AML-193 (cell line): ENCODE data around the gene BRICD5.

Experiments
- DNase-seq, 2 experiments: peaks; one replicate each; lab custom pipeline; 2025; lab: John Stamatoyannopoulos, UW

Gene BRICD5

GRCh38 chr16:2180962-2181923 lies 29.4 kb downstream of the BRICD5 start:
- DNase-seq = no peak

- DNase-seq = no peak
Observed at GRCh38 chr16:2180461-2180860, 30.2 kb downstream of the BRICD5 start.

GRCh38 chr16:2179576-2179975 lies 31.1 kb downstream of the BRICD5 start:
- no peak for DNase-seq

DNA sequence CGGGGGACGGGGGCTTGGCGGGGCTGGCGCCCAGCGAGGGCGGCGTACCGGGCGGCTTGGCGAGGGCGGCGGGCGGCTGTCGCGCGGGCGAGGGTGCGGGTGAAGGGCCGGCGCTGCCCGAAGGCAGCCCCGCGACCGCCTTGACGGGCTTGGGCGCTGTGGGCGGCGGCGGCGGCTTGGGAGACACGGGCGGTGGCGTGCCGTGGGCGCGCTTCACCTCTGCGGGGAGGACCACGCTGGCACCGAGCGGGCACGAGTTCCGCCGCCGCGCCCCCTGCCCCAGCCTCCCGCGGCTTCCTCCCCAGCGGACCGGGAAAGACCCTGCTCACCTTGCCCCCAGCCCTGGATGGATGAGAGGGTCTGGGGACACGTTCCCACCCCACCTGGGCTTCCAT lies 31.6 kb downstream of the BRICD5 start:
- DNase-seq = no peak

GRCh38 chr16:2178321-2179106 lies 32.1 kb downstream of the BRICD5 start:
- DNase-seq = no peak

- DNase-seq = no peak
Observed at GRCh38 chr16:2177561-2177960, 33.1 kb downstream of the BRICD5 start.

GRCh38 chr16:2177101-2177500 lies 33.6 kb downstream of the BRICD5 start:
- no peak for DNase-seq

GRCh38 chr16:2176047-2176446 lies 34.6 kb downstream of the BRICD5 start:
- no peak for DNase-seq

- no peak for DNase-seq
Observed at GRCh38 chr16:2175454-2175853, 35.2 kb downstream of the BRICD5 start.

DNA sequence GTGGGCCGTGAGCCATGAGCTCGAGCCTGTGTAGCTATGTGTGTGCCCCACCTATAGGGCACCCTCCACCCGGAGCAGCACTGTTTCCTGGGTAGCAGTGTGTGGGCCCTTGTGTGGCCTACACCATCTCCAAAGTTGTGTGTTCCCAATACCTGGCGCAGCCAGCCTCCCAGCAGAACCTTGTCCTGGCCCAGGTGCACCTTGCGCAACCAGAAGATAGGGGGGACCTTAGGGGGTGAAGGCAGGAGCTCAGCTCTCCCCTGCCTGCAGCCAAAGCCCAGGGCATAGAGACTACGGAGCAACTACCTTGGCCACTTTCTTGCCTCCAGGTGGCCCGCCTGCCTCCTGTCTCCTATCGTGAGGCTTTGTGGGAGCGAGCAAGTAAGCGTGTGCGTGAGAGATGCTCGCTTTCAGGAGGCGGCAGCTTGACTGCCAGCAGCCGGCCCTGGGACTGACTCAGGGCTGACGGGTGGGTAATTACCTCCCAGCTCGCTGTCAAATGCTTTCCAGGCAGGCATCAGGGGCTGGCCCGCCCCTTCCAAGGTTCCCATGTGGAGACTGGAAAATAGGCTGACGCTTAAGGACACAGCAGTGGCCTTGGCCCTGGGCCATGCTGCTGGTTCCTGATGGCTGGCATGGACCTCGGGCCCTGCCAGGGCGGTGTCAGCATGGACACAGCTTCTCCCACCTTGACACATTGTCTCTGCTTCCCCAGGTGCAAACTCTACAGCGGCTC lies 36.1 kb downstream of the BRICD5 start:
- no peak for DNase-seq

GRCh38 chr16:2173916-2174315 lies 36.7 kb downstream of the BRICD5 start:
- DNase-seq = no peak

DNA sequence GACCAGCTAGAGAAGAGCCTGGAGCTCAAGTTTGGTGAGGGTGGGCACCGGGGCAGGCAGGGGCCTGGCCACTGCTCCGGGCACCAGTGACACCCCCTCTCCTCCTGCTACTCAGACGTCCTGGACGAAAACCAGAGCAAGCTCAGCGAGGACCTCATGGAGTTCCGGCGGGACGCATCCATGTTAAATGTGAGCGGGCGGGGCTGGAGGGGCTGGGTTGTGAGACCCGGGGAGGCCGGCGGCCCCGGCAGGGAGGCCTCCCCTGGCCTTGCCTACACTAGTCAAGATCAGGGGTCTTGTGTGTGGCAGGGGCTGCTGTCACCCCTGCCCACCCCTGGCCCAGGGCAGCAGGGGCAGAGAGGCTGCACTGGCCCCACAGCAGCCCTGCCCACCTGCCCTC lies 37.3 kb downstream of the BRICD5 start:
- DNase-seq = no peak

DNA sequence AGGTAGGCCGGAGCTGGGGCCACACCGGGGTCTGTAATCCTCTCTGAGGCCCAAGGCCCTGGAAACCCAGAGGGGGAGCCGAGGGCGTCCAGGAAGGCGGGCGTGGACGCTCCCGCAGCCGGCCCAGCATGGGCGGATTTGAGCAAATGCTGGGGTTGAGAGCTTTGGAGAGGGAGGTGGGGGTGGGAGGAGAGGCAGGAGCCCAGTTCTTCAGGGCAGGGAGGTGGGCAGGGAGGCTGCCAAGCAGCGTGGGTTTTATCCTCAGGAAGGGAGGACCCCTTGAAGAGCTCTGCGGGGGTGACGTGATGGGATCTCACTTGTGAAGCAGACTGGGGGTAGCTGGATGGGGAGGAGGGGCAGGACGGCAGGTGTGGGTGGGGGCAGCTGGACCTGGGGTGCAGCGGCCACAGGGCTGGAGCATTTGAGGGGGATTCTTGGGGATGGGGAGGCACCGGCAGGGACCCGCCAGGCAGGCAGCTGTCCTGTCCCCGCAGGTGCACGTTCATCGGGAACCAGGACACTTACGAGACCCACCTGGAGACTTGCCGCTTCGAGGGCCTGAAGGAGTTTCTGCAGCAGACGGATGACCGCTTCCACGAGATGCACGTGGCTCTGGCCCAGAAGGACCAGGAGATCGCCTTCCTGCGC lies 37.9 kb downstream of the BRICD5 start:
- no peak for DNase-seq

DNA sequence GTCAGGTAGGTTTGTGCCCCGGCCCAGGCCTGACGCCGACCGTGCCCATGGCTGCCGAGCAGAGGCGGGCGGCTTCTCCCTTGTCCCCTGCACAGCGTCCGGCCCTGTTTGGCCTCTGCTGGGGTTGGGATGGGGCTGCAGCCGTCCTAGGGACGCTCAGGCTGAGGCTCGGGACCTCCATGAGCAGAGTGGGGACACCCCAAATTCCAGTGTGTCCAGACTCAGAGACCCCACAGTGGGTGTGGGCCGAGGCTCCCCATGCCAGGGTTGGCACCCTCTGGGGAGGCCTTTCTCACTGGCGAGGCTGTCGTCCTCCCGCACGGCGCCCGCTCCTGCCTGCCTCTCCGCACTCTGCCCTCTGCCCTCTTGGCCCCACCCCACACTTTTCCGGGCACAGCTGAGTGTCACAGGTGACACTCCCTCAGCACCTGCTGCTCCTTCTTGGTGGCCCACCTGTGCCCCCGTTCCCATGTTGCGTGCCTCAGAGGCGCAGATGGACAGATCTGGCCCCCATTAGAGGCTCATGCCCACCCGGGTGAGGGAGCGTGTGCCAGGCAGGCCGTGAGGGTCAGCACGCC lies 39.0 kb downstream of the BRICD5 start:
- DNase-seq = no peak

DNA sequence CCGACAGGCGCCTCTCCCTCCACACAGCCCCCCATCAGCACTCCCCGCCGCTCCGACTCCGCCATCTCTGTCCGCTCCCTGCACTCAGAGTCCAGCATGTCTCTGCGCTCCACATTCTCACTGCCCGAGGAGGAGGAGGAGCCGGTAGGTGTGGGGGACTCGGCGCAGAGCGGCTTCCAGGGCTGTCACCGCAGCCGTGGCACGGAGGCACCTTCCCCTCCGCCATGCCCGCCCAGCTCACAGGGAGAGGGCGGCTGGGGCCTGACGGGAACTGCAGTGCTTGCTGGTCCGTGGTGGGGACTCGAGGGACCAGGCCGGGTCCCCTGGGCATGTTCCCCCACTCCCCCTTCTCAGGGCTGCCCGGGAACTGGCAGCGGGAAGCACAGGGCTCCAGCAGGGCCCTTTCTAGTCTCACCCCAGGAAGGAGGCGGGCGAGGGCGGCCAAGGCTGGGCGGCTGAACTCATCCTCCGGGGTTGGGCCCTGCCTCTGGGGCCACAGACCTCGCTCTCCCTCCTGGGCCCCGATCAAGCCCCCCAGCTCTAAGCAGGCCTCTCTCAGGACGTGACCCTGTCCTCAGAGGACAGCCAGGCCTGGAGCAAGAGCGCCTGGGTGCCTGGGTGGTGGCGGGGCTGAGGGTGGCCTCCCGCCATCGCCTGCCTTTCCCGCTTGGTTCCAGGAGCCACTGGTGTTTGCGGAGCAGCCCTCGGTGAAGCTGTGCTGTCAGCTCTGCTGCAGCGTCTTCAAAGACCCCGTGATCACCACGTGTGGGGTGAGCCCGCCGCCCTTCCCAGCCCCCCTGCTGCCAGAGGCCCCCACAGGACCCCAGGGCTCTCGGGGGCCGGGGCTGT lies 39.9 kb downstream of the BRICD5 start:
- no peak for DNase-seq

GRCh38 chr16:2170080-2170479 lies 40.6 kb downstream of the BRICD5 start:
- no peak for DNase-seq

DNA sequence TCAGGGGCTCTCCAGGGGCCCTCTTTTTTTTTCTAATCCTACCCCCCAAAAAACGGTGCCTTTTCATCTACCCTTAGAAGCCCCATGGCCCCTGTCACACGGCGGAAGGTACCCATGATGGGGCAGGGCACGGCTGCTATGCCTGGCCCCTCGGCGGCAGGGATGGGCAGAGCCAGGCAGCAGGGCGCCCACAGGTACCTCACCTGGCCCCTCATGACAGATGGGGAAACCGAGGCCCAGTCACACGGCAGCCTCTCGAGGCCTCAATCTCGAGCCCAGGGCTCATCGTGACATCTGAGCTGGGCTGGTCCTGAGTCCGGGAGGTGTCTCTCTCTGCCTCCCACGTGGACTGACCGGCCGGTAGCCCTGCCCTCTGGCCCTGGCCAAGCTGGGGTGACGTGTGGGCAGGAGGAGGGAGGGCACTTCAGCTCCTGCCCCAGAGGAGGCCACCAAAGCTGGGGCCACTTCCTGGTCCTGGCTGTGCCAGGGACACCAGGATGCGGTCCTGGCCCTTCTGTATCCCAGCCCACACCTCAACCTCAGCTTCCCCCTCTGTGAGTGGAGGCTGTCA lies 43.5 kb downstream of the BRICD5 start:
- no peak for DNase-seq

- DNase-seq = no peak
Observed at GRCh38 chr16:2166263-2167067, 44.2 kb downstream of the BRICD5 start.

- DNase-seq = no peak
Observed at GRCh38 chr16:2165861-2166260, 44.8 kb downstream of the BRICD5 start.
